Measurements from ENCODE around the gene HMX2. TPM values are rescaled to one million over a fixed set of nuclear protein-coding genes. Genes with fewer than 3 reads are reported as not detected.
A peak's percentile ranks its signal among the peaks of the same experiment; 100 is the strongest.

HMX2 gene
- total and polyA plus RNA-seq, 2 of the 13 experiments (the other 11 are each of a cell fraction or from before 2014, with no cell fraction given), result not detected

DNA sequence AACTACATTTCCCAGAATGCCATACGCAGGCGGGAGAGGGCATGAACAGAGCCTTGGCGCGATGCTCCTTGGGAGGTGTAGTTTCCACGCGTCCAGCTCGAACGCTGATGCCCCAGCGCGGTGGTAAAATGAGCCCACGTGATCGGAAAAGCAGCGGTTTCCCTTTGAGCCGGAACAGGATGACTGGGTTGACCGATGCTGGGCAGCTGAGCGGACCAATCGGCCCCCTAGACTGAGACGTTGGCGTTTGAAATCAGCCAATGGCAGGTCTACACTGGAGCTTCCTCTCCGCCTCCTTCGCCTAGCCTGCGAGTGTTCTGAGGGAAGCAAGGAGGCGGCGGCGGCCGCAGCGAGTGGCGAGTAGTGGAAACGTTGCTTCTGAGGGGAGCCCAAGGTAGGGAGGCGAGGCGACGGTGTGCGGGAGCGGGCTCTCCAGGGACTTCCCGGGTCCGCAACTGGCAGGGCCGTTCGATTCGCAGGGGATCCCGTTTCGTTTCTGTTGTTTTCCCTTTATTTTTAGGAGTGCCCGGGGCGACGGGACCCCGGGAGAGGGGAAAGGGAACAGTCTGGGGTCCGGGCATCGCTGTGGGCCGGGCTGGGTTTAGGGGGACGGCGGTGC, 6.3 kb downstream of the HMX2 start, which contains the start of gene BUB3 (continued):
- TF ChIP-seq, protein P1, sequence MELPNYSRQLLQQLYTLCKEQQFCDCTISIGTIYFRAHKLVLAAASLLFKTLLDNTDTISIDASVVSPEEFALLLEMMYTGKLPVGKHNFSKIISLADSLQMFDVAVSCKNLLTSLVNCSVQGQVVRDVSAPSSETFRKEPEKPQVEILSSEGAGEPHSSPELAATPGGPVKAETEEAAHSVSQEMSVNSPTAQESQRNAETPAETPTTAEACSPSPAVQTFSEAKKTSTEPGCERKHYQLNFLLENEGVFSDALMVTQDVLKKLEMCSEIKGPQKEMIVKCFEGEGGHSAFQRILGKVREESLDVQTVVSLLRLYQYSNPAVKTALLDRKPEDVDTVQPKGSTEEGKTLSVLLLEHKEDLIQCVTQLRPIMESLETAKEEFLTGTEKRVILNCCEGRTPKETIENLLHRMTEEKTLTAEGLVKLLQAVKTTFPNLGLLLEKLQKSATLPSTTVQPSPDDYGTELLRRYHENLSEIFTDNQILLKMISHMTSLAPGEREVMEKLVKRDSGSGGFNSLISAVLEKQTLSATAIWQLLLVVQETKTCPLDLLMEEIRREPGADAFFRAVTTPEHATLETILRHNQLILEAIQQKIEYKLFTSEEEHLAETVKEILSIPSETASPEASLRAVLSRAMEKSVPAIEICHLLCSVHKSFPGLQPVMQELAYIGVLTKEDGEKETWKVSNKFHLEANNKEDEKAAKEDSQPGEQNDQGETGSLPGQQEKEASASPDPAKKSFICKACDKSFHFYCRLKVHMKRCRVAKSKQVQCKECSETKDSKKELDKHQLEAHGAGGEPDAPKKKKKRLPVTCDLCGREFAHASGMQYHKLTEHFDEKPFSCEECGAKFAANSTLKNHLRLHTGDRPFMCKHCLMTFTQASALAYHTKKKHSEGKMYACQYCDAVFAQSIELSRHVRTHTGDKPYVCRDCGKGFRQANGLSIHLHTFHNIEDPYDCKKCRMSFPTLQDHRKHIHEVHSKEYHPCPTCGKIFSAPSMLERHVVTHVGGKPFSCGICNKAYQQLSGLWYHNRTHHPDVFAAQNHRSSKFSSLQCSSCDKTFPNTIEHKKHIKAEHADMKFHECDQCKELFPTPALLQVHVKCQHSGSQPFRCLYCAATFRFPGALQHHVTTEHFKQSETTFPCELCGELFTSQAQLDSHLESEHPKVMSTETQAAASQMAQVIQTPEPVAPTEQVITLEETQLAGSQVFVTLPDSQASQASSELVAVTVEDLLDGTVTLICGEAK (IDR thresholded peaks at IDR 0.05), result peak; percentile 37; the same call in 1 of the 2 replicates
- TF ChIP-seq, protein P1 (CRISPR knock-in tag; IDR thresholded peaks at IDR 0.05), result no peak
- TF ChIP-seq ZNF768 (CRISPR knock-in tag; IDR thresholded peaks at IDR 0.05), result no peak; the same call in 1 of the 2 replicates
- no peak for TF ChIP-seq MAF1 (CRISPR knock-in tag; IDR thresholded peaks at IDR 0.05; ENCODE audit: borderline replicate concordance)
- TF ChIP-seq ZNF839 (CRISPR knock-in tag; IDR thresholded peaks at IDR 0.05; ENCODE audit: borderline replicate concordance), result no peak; the same call in 1 of the 2 replicates
- TF ChIP-seq KMT2B (CRISPR knock-in tag; IDR thresholded peaks at IDR 0.05), result peak; percentile 62
- TF ChIP-seq, protein P2, sequence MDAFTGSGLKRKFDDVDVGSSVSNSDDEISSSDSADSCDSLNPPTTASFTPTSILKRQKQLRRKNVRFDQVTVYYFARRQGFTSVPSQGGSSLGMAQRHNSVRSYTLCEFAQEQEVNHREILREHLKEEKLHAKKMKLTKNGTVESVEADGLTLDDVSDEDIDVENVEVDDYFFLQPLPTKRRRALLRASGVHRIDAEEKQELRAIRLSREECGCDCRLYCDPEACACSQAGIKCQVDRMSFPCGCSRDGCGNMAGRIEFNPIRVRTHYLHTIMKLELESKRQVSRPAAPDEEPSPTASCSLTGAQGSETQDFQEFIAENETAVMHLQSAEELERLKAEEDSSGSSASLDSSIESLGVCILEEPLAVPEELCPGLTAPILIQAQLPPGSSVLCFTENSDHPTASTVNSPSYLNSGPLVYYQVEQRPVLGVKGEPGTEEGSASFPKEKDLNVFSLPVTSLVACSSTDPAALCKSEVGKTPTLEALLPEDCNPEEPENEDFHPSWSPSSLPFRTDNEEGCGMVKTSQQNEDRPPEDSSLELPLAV (CRISPR knock-in tag; conservative IDR thresholded peaks at IDR 0.05; ENCODE audit: low read depth), result no peak
- TF ChIP-seq ZC3H13 (CRISPR knock-in tag; IDR thresholded peaks at IDR 0.05), result no peak
- TF ChIP-seq, protein P3, sequence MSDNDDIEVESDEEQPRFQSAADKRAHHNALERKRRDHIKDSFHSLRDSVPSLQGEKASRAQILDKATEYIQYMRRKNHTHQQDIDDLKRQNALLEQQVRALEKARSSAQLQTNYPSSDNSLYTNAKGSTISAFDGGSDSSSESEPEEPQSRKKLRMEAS (IDR thresholded peaks at IDR 0.05), result peak; percentile 76
- 0 out of 2 replicates have a peak, but pooled peaks have one; percentile 36 for TF ChIP-seq NFKBIZ (CRISPR knock-in tag; IDR thresholded peaks at IDR 0.05)
- TF ChIP-seq, protein P4, sequence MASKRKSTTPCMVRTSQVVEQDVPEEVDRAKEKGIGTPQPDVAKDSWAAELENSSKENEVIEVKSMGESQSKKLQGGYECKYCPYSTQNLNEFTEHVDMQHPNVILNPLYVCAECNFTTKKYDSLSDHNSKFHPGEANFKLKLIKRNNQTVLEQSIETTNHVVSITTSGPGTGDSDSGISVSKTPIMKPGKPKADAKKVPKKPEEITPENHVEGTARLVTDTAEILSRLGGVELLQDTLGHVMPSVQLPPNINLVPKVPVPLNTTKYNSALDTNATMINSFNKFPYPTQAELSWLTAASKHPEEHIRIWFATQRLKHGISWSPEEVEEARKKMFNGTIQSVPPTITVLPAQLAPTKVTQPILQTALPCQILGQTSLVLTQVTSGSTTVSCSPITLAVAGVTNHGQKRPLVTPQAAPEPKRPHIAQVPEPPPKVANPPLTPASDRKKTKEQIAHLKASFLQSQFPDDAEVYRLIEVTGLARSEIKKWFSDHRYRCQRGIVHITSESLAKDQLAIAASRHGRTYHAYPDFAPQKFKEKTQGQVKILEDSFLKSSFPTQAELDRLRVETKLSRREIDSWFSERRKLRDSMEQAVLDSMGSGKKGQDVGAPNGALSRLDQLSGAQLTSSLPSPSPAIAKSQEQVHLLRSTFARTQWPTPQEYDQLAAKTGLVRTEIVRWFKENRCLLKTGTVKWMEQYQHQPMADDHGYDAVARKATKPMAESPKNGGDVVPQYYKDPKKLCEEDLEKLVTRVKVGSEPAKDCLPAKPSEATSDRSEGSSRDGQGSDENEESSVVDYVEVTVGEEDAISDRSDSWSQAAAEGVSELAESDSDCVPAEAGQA (IDR thresholded peaks at IDR 0.05; ENCODE audit: low read depth), result peak; percentile 36; the same call in 1 of the 2 replicates
- TF ChIP-seq, protein P4 (CRISPR knock-in tag; IDR thresholded peaks at IDR 0.05; ENCODE audit: borderline replicate concordance), result no peak

Data from HepG2 (cell line).